BLaER1 (cell line): ENCODE data around the gene TEX10.
"Not testable (repeated sequence)": the region's sequence is repeated elsewhere in the genome, so short reads cannot be mapped to it uniquely, and the experiment has no call there.

ENCODE experiments used
- H3K27ac ChIP-seq: shearing (Covaris generic); formaldehyde crosslinking; 2 replicates; pipeline ENCODE4 v1.8.1; 2022
- H3K27me3 ChIP-seq: shearing (Covaris generic); formaldehyde crosslinking; 2 replicates; pipeline ENCODE4 v1.8.1; 2022
- H3K36me3 ChIP-seq: shearing (Covaris generic); formaldehyde crosslinking; 2 replicates; pipeline ENCODE4 v1.8.1; 2022
- H3K4me1 ChIP-seq: shearing (Covaris generic); formaldehyde crosslinking; 2 replicates; pipeline ENCODE4 v1.8.1; 2022
- H3K4me2 ChIP-seq: shearing (Covaris generic); formaldehyde crosslinking; 2 replicates; pipeline ENCODE4 v1.8.1; 2022
- H3K4me3 ChIP-seq: shearing (Covaris generic); formaldehyde crosslinking; 2 replicates; pipeline ENCODE4 v1.8.1; 2022
- H3K9ac ChIP-seq: shearing (Covaris generic); formaldehyde crosslinking; 2 replicates; pipeline ENCODE4 v1.8.1; 2022
- H3K9me3 ChIP-seq: shearing (Covaris generic); formaldehyde crosslinking; 2 replicates; pipeline ENCODE4 v1.8.1; 2022
- H4K20me1 ChIP-seq: shearing (Covaris generic); formaldehyde crosslinking; 2 replicates; pipeline ENCODE4 v1.8.1; 2022
- Cebpa-rat ChIP-seq: shearing (Covaris generic); IDR thresholded peaks from 2 replicates; pipeline ENCODE4 v1.8.1; 2022

The TEX10 gene

DNA sequence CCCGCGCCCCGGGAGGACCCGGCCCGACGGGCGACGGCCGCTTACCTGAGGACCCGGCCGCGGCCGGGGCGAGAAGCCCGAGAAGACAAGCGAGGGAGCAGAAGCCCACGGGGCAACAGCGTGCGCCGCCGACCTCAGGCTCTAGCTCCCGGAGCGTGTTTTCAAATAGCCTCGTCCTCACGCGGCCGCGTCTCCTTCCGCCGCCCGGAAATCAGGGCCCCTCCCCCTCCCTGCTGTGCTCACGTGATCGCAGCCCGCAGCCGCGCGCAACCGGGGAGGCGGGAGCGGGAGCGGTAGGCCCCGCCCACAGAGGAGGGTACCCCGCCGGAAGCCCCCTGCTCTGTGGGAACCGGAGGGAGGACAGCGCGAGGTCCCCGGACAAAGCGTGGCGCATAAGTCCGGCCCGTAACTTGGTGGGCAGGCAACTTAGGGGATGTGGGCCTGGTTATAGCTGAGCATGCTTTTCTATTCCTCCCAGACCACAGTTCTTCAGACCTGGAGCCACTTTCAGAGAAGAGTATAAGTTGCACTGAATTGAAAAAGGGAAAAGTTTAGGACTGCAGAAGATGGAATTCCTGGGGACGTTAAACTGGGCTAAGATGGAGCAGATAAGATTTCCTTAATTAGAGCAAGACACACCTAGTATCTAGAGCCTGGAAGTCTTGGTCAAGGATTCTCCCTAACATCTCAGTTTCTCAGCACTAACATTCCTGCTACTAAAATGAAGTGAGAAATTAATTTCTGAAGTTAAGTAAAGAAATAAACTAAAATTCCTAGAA, at the start of gene TEX10:
Gene TEX10, minus strand, starts transcription at position 216 of the 779 bp plus-strand sequence. CDS start 3,579 bp downstream, outside the sequence.
- peak within 1 kb of the TSS; percentile 99 for H3K9ac ChIP-seq
- H3K27ac ChIP-seq, result peak within 1 kb of the TSS; percentile 99
- H3K9me3 ChIP-seq, result no peaks in the 10 kb centered on the region
- peaks cover 42% of the 10 kb centered on the region for H4K20me1 ChIP-seq
- peaks cover 15% of the 10 kb centered on the region; the same call in 1 of the 2 replicates for H3K36me3 ChIP-seq
- TF ChIP-seq Cebpa-rat, result no peak
- H3K4me1 ChIP-seq, result peaks cover 66% of the 10 kb centered on the region
- H3K4me2 ChIP-seq, result peak within 1 kb of the TSS; percentile 80
- peak within 1 kb of the TSS; percentile 97 for H3K4me3 ChIP-seq
- H3K27me3 ChIP-seq, result no peaks in the 10 kb centered on the region

DNA sequence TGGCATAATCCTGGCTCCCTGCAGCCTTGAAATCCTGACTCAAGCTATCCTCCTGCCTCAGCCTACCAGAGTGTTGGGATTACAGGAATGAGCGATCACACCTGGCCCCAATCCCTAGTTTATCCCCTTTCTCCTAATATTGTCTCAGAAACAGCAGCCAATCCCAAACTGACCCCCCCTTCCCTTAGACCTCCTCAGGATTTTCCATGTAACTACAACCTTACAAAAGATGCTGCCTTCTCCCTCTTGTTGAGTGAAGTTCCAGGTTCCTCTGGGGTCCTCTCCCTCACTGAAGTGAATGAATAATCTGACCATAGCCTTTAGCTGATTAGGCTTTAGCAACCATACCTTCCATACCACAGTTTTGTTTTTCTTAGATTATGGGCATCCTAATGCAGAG, 48.3 kb upstream of the TEX10 start:
- no peak for TF ChIP-seq Cebpa-rat
- Histone ChIP-seq H4K20me1 (no peaks in the 10 kb centered on the region), H3K9me3 (peaks cover 6% of the 10 kb centered on the region), H3K4me3 (no peak overlapping the region), H3K4me2 (no peak overlapping the region), H3K9ac (no peak overlapping the region), H3K4me1 (no peaks in the 10 kb centered on the region), H3K36me3 (no peaks in the 10 kb centered on the region), H3K27me3 (no peaks in the 10 kb centered on the region), H3K27ac (no peak overlapping the region)

DNA sequence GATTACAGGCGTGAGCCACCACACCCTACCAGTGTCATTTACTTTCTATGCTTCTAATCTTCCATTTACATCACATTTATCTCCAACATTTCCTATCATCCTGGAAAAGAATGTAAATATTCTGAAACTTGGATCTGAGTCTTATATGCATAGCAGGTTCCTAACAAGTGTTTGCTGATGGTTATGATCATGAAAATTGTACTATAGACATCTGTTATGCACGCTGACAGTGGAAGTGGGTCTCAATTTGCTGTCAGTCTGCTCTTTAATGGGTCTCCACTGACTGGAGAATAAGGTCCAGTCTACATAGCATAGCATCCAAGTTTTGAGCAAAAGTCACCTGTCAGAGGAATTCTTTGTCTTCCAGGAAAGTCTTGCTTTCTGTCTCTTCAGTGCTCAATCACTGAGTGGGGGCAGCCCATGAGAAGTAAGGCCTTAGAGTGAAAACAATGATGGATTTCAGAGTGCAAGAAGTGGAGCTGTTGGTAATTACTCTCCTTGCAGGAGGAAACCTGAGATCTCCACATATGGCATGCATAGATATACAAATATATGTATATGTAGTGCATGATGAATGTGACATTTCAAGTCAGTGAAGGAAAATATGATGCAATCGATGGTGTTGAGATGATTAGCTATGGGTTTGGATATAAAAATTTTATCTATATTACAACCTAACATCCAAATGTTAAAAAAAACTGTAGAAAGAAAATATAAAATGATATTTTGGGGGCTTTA, 45.0 kb upstream of the TEX10 start:
- H3K27me3 ChIP-seq, result no peaks in the 10 kb centered on the region
- peaks cover 11% of the 10 kb centered on the region for H3K9me3 ChIP-seq
- no peak overlapping the region for H3K9ac ChIP-seq
- TF ChIP-seq Cebpa-rat, result no peak
- H3K36me3 ChIP-seq, result peaks cover 5% of the 10 kb centered on the region; the same call in 1 of the 2 replicates
- H3K4me2 ChIP-seq, result no peak overlapping the region
- no peaks in the 10 kb centered on the region for H3K4me1 ChIP-seq
- H3K4me3 ChIP-seq, result no peak overlapping the region
- H3K27ac ChIP-seq, result no peak overlapping the region
- H4K20me1 ChIP-seq, result no peaks in the 10 kb centered on the region

DNA sequence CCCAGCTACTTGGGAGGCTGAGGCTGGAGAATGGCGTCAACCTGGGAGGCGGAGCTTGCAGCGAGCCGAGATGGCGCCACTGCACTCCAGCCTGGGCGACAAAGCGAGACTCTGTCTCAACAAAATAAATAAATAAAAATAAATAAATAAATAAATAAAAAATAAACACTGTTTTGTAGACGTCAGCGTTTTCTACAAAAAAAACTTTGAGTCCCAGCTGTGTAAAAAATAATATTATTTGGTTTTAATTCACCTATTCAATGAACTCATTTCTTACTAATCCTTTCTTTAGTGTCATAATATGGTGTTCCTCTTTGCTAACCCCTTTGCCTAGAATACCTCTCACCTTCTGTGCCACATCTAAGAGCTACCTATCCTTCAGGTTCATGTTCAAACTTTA, 44.0 kb upstream of the TEX10 start:
- Histone ChIP-seq H3K36me3 (peaks cover 5% of the 10 kb centered on the region; the same call in 1 of the 2 replicates), H3K27me3 (no peaks in the 10 kb centered on the region), H3K4me1 (no peaks in the 10 kb centered on the region), H3K4me3 (no peak overlapping the region), H3K4me2 (no peak overlapping the region), H3K27ac (no peak overlapping the region), H4K20me1 (no peaks in the 10 kb centered on the region), H3K9ac (no peak overlapping the region), H3K9me3 (peaks cover 18% of the 10 kb centered on the region)
- no peak for TF ChIP-seq Cebpa-rat

DNA sequence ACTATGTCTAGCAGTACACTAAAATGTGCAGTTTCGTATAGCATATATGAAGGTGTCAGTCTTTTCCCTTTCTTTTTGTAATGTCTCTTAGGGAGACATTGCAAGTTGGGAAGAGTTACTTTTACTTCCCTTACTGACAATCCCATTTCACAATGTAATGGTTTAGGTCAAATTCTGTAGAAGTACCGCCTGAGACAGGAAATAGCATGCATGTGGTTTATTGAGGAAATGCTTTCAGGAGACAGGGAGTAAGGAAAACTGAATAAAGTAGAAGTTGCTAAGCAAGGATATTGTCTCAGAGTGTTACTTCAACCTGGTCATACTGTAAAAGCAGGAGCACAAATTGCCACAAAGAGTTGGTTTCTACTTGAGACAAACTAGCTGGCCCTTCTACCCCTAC, 42.1 kb upstream of the TEX10 start:
- Histone ChIP-seq H3K4me1 (no peaks in the 10 kb centered on the region), H3K9ac (no peak overlapping the region), H3K4me2 (no peak overlapping the region), H3K9me3 (peaks cover 26% of the 10 kb centered on the region), H3K27me3 (no peaks in the 10 kb centered on the region), H4K20me1 (no peaks in the 10 kb centered on the region), H3K36me3 (peaks cover 10% of the 10 kb centered on the region), H3K4me3 (no peak overlapping the region), H3K27ac (no peak overlapping the region)
- TF ChIP-seq Cebpa-rat, result no peak

DNA sequence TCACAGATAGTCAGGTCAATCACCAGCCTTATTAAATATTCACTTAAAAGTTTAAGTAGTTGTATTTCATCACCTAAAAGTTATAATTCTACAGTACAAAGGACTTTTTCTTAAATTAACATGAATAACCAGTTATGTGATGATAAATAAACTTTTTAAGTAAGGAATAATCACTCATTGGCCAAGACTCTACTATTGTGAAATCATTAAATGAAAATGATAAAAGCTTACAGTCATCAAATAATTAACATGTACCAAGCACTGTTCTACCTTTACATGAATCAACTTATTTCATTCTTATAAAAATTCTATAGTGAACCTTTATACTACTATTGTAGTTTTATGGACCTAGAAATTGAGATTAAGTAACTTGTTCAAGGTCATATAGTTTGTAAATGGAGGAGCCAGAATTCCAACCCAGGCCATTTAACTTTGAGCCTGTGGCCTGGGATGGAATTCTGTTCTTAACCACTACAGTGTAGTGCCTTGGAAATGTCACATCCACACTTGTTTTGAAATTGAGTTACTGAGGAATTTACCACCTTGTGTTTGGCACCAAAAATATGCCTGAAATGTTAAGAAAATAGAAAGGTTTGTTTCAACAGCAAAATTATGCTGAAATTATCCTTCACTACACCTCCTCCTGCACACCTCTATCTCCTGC, 41.4 kb upstream of the TEX10 start:
- Histone ChIP-seq H3K36me3 (peaks cover 10% of the 10 kb centered on the region), H3K9ac (no peak overlapping the region), H3K27me3 (no peaks in the 10 kb centered on the region), H3K9me3 (peaks cover 26% of the 10 kb centered on the region), H3K4me2 (no peak overlapping the region), H4K20me1 (no peaks in the 10 kb centered on the region), H3K4me3 (no peak overlapping the region), H3K4me1 (peaks cover 2% of the 10 kb centered on the region), H3K27ac (no peak overlapping the region)
- no peak for TF ChIP-seq Cebpa-rat

DNA sequence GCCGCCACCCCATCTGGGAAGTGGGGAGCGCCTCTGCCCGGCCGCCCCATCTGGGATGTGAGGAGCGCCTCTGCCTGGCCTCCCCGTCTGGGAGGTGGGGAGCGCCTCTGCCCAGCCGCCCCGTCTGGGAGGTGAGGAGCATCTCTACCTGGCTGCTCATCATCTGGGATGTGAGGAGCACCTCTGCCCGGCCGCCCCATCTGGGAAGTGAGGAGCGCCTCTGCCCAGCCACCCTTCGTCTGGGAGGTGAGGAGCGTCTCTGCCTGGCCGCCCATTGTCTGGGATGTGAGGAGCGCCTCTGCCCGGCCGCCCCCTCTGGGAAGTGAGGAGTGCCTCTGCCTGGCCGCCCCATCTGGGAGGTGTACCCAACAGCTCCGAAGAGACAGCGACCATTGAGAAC, 40.2 kb upstream of the TEX10 start:
- not testable (repeated sequence) for H3K27ac ChIP-seq, H4K20me1 ChIP-seq, H3K4me3 ChIP-seq, H3K4me2 ChIP-seq, H3K4me1 ChIP-seq, H3K27me3 ChIP-seq, H3K9ac ChIP-seq
- Histone ChIP-seq H3K36me3 (peaks cover 10% of the 10 kb centered on the region), H3K9me3 (peaks cover 26% of the 10 kb centered on the region)

DNA sequence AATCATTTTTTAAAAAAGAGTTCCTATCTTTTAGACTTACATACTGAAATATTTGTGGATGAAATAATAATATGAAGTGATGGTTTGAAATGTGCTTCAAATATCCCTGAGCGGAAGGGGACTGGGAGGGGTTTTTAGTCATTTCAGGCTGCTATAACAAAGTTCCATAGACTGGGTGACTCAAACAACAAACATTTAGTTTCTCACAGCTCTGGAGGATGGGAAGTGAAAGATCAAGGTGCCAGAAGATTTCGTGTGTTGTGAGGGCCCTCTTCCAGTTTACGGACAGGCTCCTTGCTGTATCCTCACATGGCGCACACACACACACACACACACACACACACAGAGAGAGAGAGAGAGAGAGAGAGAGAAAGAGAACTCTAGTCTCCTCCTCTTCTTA, 27.1 kb upstream of the TEX10 start:
- Histone ChIP-seq H3K4me2 (no peak overlapping the region), H3K27ac (no peak overlapping the region), H3K36me3 (peaks cover 7% of the 10 kb centered on the region; the same call in 1 of the 2 replicates), H3K9ac (no peak overlapping the region), H3K9me3 (peaks cover 24% of the 10 kb centered on the region), H3K27me3 (no peaks in the 10 kb centered on the region), H4K20me1 (no peaks in the 10 kb centered on the region), H3K4me3 (no peak overlapping the region), H3K4me1 (no peaks in the 10 kb centered on the region)
- TF ChIP-seq Cebpa-rat, result no peak

DNA sequence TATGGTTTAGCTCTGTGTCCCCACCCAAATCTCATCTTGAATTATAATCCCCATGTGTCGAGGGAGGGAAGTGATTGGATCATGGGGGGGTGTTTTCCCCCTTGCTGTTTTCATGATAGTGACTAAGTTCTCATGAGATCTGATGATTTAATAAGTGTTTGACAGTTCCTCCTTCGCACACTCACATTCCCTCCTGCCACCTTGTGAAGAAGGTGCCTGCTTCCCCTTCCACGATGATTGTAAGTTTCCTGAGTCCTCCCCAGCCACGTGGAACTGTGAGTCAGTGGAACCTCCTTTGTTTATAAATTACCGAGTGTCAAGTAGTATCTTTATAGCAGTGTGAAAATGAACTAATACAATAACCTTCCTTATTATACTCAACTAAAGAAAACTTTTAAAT, 24.3 kb upstream of the TEX10 start:
- TF ChIP-seq Cebpa-rat, result no peak
- H3K4me3 ChIP-seq, result no peak overlapping the region
- no peaks in the 10 kb centered on the region for H3K27me3 ChIP-seq
- H4K20me1 ChIP-seq, result no peaks in the 10 kb centered on the region
- no peaks in the 10 kb centered on the region for H3K4me1 ChIP-seq
- peaks cover 18% of the 10 kb centered on the region for H3K9me3 ChIP-seq
- H3K4me2 ChIP-seq, result no peak overlapping the region
- no peak overlapping the region for H3K27ac ChIP-seq
- no peak overlapping the region for H3K9ac ChIP-seq
- no peaks in the 10 kb centered on the region for H3K36me3 ChIP-seq

DNA sequence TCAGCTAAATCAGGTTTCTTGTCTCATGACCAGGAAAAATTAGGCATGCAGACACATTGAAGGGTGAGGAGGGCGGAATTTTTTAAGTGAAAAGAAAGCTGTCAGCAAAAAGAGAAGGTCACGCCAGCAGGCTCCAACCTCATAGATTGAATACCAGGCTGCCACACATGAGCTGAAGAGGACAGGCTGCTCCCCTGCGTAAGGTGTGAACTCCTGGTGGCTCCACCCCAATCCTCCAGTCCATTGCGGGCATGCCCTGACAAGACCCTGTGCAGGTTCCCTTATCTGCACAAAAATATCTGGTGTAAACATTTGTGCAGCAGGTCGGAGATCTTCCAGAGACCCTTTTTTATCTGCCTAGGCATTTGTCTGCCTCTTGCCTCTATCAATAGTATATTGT, 22.9 kb upstream of the TEX10 start:
- Histone ChIP-seq H3K36me3 (no peaks in the 10 kb centered on the region), H3K4me1 (no peaks in the 10 kb centered on the region), H4K20me1 (no peaks in the 10 kb centered on the region), H3K9ac (no peak overlapping the region), H3K27ac (no peak overlapping the region), H3K4me3 (no peak overlapping the region), H3K9me3 (peaks cover 18% of the 10 kb centered on the region), H3K4me2 (no peak overlapping the region), H3K27me3 (no peaks in the 10 kb centered on the region)
- TF ChIP-seq Cebpa-rat, result no peak
